GM12878 (cell line): Measurements from ENCODE around the gene NACAD. TPM values are rescaled to one million over a fixed set of nuclear protein-coding genes. Genes with fewer than 3 reads are reported as not detected.

ENCODE experiments used
- ATAC-seq: fragments of 200-7000 bp; cut with Tn5 transposase; 3 replicates; pipeline ENCODE4 v1.9.1; 2020; ENCODE audit warnings: mild to moderate bottlenecking, moderate library complexity
- BruUV-seq: library from RNA; stranded (reverse); fragments of 400-500 nt; replicated peaks from 2 replicates; lab custom pipeline; 2021; lab: Mats Ljungman, UMichigan
- CTCF ChIA-PET: fragments of 300-600 bp; sonication (Branson Sonifier 250); formaldehyde crosslinking; extraction: SDS; loops from one replicate; lab custom pipeline; 2021; ENCODE audit warnings: inconsistent platforms; lab: Yijun Ruan, JAX
- POLR2A ChIA-PET: fragments of 350-600 bp; formaldehyde crosslinking; extraction: SDS; loops from one replicate; lab custom pipeline; 2021; ENCODE audit warnings: inconsistent platforms; lab: Charles Lee
- RAD21 ChIA-PET: fragments of 300-600 bp; sonication (Branson Sonifier 250); formaldehyde crosslinking; loops from one replicate; lab custom pipeline; 2023; ENCODE audit warnings: antibody characterized with exemption; ENCODE audit not compliant: unreplicated experiment; lab: Charles Lee
- SMC1A ChIA-PET: fragments of 300-600 bp; sonication (Branson Sonifier 250); formaldehyde crosslinking; loops from one replicate; lab custom pipeline; 2023; ENCODE audit not compliant: unreplicated experiment, uncharacterized antibody; lab: Charles Lee
- DNase-seq: peaks from one replicate; pipeline ENCODE4 v3.0.0-alpha.2; 2011; ENCODE audit warnings: low read depth, low spot score
- FAIRE-seq: peaks from 3 replicates; lab custom pipeline; 2011; peaks lifted over from hg19 to GRCh38; lab: Jason Lieb, UNC
- H2AFZ ChIP-seq: 2 replicates; pipeline ENCODE4 v1.6.0; 2011; ENCODE audit warnings: low read depth, low read length, control low read depth; ENCODE audit not compliant: control insufficient read depth
- H3K27ac ChIP-seq: 2 replicates; pipeline ENCODE4 v1.5.1; 2011; ENCODE audit warnings: control low read depth; ENCODE audit not compliant: control insufficient read depth, insufficient read depth
- H3K27me3 ChIP-seq, 2 experiments: replicated peaks in 1 of 2; 2 replicates each; pipeline versions ENCODE4 v1.6.0 to v1.6.1; 2011; ENCODE audit warnings: low read length in 1 of 2; ENCODE audit not compliant: control insufficient read depth in 2 of 2, insufficient read depth in 2 of 2
- H3K36me3 ChIP-seq, 2 experiments: 2 replicates each; pipeline ENCODE4 v1.5.1; 2011; ENCODE audit warnings: low read length in 1 of 2; ENCODE audit not compliant: control insufficient read depth in 2 of 2, insufficient read depth in 2 of 2
- H3K4me1 ChIP-seq: 2 replicates; pipeline ENCODE4 v1.6.1; 2011; ENCODE audit warnings: mild to moderate bottlenecking, low read length, moderate library complexity, mixed read lengths; ENCODE audit not compliant: control insufficient read depth, insufficient read depth
- H3K4me2 ChIP-seq: 2 replicates; pipeline ENCODE4 v1.6.0; 2011; ENCODE audit warnings: control low read depth; ENCODE audit not compliant: control insufficient read depth, insufficient read depth
- H3K4me3 ChIP-seq: fragments of 200-600 bp; sonication (generic); 2 replicates; pipeline ENCODE4 v1.5.1; 2016
- H3K79me2 ChIP-seq: 2 replicates; pipeline ENCODE4 v1.6.0; 2011; ENCODE audit warnings: low read length; ENCODE audit not compliant: control insufficient read depth, insufficient read depth
- H3K9ac ChIP-seq: 2 replicates; pipeline ENCODE4 v1.8.0; 2011; ENCODE audit warnings: low read length, control low read depth, mixed read lengths; ENCODE audit not compliant: control insufficient read depth, insufficient read depth
- H3K9me3 ChIP-seq: replicated peaks from 3 replicates; pipeline ENCODE4 v1.5.1; 2011; ENCODE audit warnings: mild to moderate bottlenecking, low read length; ENCODE audit not compliant: control insufficient read depth, insufficient read depth
- H4K20me1 ChIP-seq: 2 replicates; pipeline ENCODE4 v1.6.0; 2011; ENCODE audit not compliant: control insufficient read depth, insufficient read depth
- CBX5 ChIP-seq: sonication (generic); IDR thresholded peaks from 2 replicates; pipeline ENCODE4 v1.6.1; 2016; ENCODE audit warnings: low read depth, moderate library complexity, mild to moderate bottlenecking, inconsistent platforms
- EP300 ChIP-seq, 2 experiments: fragments of 150-350 bp in 1 of 2; IDR thresholded peaks; 2 replicates each; pipeline ENCODE4 v1.6.1; 2011 to 2012; ENCODE audit warnings: low read depth in 2 of 2, low read length in 2 of 2, borderline replicate concordance in 1 of 2, improper control_type of control experiment in 1 of 2, inconsistent platforms in 1 of 2; ENCODE audit not compliant: control insufficient read depth in 1 of 2
- HDGF ChIP-seq: fragments of 450-650 bp; IDR thresholded peaks from 2 replicates; pipeline ENCODE4 v1.6.1; 2016; ENCODE audit warnings: antibody characterized with exemption
- JUNB ChIP-seq: IDR thresholded peaks from 2 replicates; pipeline ENCODE4 v1.6.1; 2016; ENCODE audit warnings: antibody characterized with exemption, mild to moderate bottlenecking
- KAT2A ChIP-seq: conservative IDR thresholded peaks from 2 replicates; pipeline ENCODE4 v1.6.1; 2011; ENCODE audit warnings: low read depth, low read length; ENCODE audit not compliant: control insufficient read depth
- KLF5 ChIP-seq: fragments of 450-650 bp; IDR thresholded peaks from 2 replicates; pipeline ENCODE4 v1.6.1; 2014; ENCODE audit warnings: mild to moderate bottlenecking; ENCODE audit not compliant: partially characterized antibody
- MYC ChIP-seq: IDR thresholded peaks from 2 replicates; pipeline ENCODE4 v1.6.1; 2011; ENCODE audit warnings: mild to moderate bottlenecking, low read length, moderate library complexity, inconsistent platforms; ENCODE audit not compliant: insufficient read depth, insufficient replicate concordance, insufficient read length, severe bottlenecking
- RELB ChIP-seq: fragments of 450-650 bp; IDR thresholded peaks from 2 replicates; pipeline ENCODE4 v1.6.1; 2017; ENCODE audit warnings: low read depth, mild to moderate bottlenecking, moderate library complexity
- SKIL ChIP-seq: fragments of 450-650 bp; IDR thresholded peaks from 2 replicates; pipeline ENCODE4 v1.6.1; 2017; ENCODE audit warnings: mild to moderate bottlenecking, low read depth, inconsistent platforms; ENCODE audit not compliant: poor library complexity, severe bottlenecking
- SMAD1 ChIP-seq: fragments of 450-650 bp; IDR thresholded peaks from 2 replicates; pipeline ENCODE4 v1.6.1; 2018; ENCODE audit warnings: mild to moderate bottlenecking, low read depth; ENCODE audit not compliant: partially characterized antibody
- SUZ12 ChIP-seq: fragments of 200-600 bp; sonication (generic); IDR thresholded peaks from one replicate; pipeline ENCODE4 v1.6.1; 2018; ENCODE audit warnings: antibody characterized with exemption, mild to moderate bottlenecking; ENCODE audit not compliant: unreplicated experiment
- TBL1XR1 ChIP-seq: IDR thresholded peaks from 2 replicates; pipeline ENCODE4 v1.6.1; 2012; ENCODE audit warnings: low read depth, low read length, improper control_type of control experiment
- TCF12 ChIP-seq: IDR thresholded peaks from 2 replicates; pipeline ENCODE4 v1.6.1; 2011; ENCODE audit warnings: low read depth, mild to moderate bottlenecking, low read length
- ZNF207 ChIP-seq: fragments of 450-650 bp; IDR thresholded peaks from 2 replicates; pipeline ENCODE4 v1.6.1; 2014; ENCODE audit warnings: antibody characterized with exemption, mild to moderate bottlenecking, borderline replicate concordance
- WGBS: methylation state at CpG from one replicate; pipeline ENCODE4 v1.1.6; 2016; ENCODE audit warnings: low lambda C conversion rate; ENCODE audit not compliant: insufficient replicate concordance, insufficient coverage; ENCODE audit errors: missing lambda C conversion rate; 5-methylcytosine and 5-hydroxymethylcytosine counted together
- in situ Hi-C: fragments of 300-500 bp; cut with MboI; formaldehyde crosslinking; loops from 9 replicates; pipeline ENCODE4 v1.14.3; 2018; ENCODE audit warnings: mixed read lengths
- intact Hi-C: fragments of 100-400 bp; cut with micrococcal nuclease; formaldehyde crosslinking; loops from one replicate; pipeline ENCODE4 v1.14.2; 2022; ENCODE audit not compliant: unreplicated experiment
- polyA plus RNA-seq, 11 experiments: library from polyadenylated mRNA; depleted of rRNA in 4 of 11; unstranded in 6 of 11; stranded (reverse) in 5 of 11; fragments of >200 nt; fragmentation: Nextera tagmentation in 4 of 11; fragmentation: Illumina TruSeq in 1 of 11; extraction: Ambion mirVana in 4 of 11; extraction: Trizol in 1 of 11; gene quantifications; 1 replicate in 1 of 11; 2 replicates in 10 of 11; pipeline versions ENCODE4 v1.2.1 to v1.2.3, GENCODE V29; 2011 to 2016; ENCODE audit warnings: inconsistent platforms in 2 of 11, missing spikeins in 2 of 11, low read depth in 1 of 11
- total RNA-seq, 4 experiments: library from RNA; depleted of rRNA in 3 of 4; stranded (reverse); fragments of >200 nt in 3 of 4; fragmentation: Illumina TruSeq in 1 of 4; extraction: Trizol in 1 of 4; gene quantifications; 2 replicates each; pipeline versions ENCODE4 v1.2.1 to v1.2.3, GENCODE V29; 2013 to 2021

The NACAD gene
- total and polyA plus RNA-seq, 10 of the 15 experiments (the other 5 are each of a cell fraction or from before 2014, with no cell fraction given) = not detected

- no peak for TF ChIP-seq RELB
- no peak for TF ChIP-seq SKIL
Measured at GRCh38 chr7:45075871-45076796, 12.6 kb downstream of the NACAD start (continued).

GRCh38 chr7:45075355-45075644 lies 13.5 kb downstream of the NACAD start:
- Histone ChIP-seq H3K4me1 (no peaks in the 10 kb centered on the region), H3K36me3 (peaks cover 23 to 46% of the 10 kb centered on the region in 2 experiments), H4K20me1 (no peaks in the 10 kb centered on the region), H3K9ac (no peak overlapping the region), H3K27me3 (no peaks in the 10 kb centered on the region), H3K27ac (no peak overlapping the region), H3K79me2 (no peaks in the 10 kb centered on the region), H3K9me3 (no peaks in the 10 kb centered on the region), H2AFZ (no peak overlapping the region), H3K4me2 (no peak overlapping the region), H3K4me3 (no peak overlapping the region)
- POLR2A ChIA-PET = no interaction called here
- BruUV-seq = no TSS peak
- RAD21 ChIA-PET = no interaction called here
- in situ Hi-C loops = no loop called here
- TF ChIP-seq HDGF = no peak
- TF ChIP-seq TCF12 = no peak
- TF ChIP-seq SUZ12 = no peak
- TF ChIP-seq KLF5 = no peak
- no peak for TF ChIP-seq MYC
- no peak for TF ChIP-seq SMAD1
- no peak for TF ChIP-seq KAT2A
- no peak for TF ChIP-seq ZNF207
- no peak for TF ChIP-seq CBX5
- no peak for TF ChIP-seq TBL1XR1
- TF ChIP-seq EP300 (IDR thresholded peaks at IDR 0.05; ENCODE audit: borderline replicate concordance in 1 of 2, control insufficient read depth in 1 of 2, low read depth in 2 of 2, low read length in 2 of 2) = no peak
- TF ChIP-seq JUNB = no peak
- CTCF ChIA-PET = no interaction called here
- SMC1A ChIA-PET = no interaction called here
- 94% methylated on average over 1 of the region's 1 CpG for WGBS
- intact Hi-C loops = no loop called here
- ATAC-seq = no peak
- FAIRE-seq = no peak
- DNase-seq = no peak
